ENCODE results near the gene ZFX.

The ZFX gene

GRCh38 chrX:24202465-24203031 is 53.0 kb downstream of the ZFX start:
- no peak for DNase-seq (ENCODE audit: low spot score)

- no peak for DNase-seq (ENCODE audit: low spot score)
These were observed 53.7 kb downstream of the ZFX start for GRCh38 chrX:24203072-24203808.

GRCh38 chrX:24204331-24204730 is 54.8 kb downstream of the ZFX start:
- DNase-seq (ENCODE audit: low spot score) = peak; percentile 15

- DNase-seq (ENCODE audit: low spot score) = no peak
These were observed 55.4 kb downstream of the ZFX start for GRCh38 chrX:24204958-24205357.

- no peak for DNase-seq (ENCODE audit: low spot score)
These were observed 58.3 kb downstream of the ZFX start for GRCh38 chrX:24207826-24208225.

GRCh38 chrX:24208496-24209240 is 59.1 kb downstream of the ZFX start:
- no peak for DNase-seq (ENCODE audit: low spot score)

- DNase-seq (ENCODE audit: low spot score) = no peak
These were observed 60.7 kb downstream of the ZFX start for GRCh38 chrX:24210190-24210589.

- DNase-seq (ENCODE audit: low spot score) = no peak
These were observed 65.0 kb downstream of the ZFX start for GRCh38 chrX:24214568-24214967.

- DNase-seq (ENCODE audit: low spot score) = no peak
These were observed 65.7 kb downstream of the ZFX start for GRCh38 chrX:24215272-24215671.

- DNase-seq (ENCODE audit: low spot score) = no peak
These were observed 66.5 kb downstream of the ZFX start for GRCh38 chrX:24216037-24216436.

GRCh38 chrX:24216827-24217226 is 67.3 kb downstream of the ZFX start:
- no peak for DNase-seq (ENCODE audit: low spot score)

GRCh38 chrX:24219320-24219719 is 69.8 kb downstream of the ZFX start:
- no peak for DNase-seq (ENCODE audit: low spot score)

- DNase-seq (ENCODE audit: low spot score) = no peak
These were observed 72.3 kb downstream of the ZFX start for GRCh38 chrX:24221872-24222271.

- DNase-seq (ENCODE audit: low spot score) = no peak
These were observed 75.7 kb downstream of the ZFX start for GRCh38 chrX:24225265-24225664.

GRCh38 chrX:24226176-24226575 is 76.6 kb downstream of the ZFX start:
- DNase-seq (ENCODE audit: low spot score) = no peak

GRCh38 chrX:24228596-24228995 is 79.1 kb downstream of the ZFX start:
- DNase-seq (ENCODE audit: low spot score) = no peak

- DNase-seq (ENCODE audit: low spot score) = no peak
These were observed 79.9 kb downstream of the ZFX start for GRCh38 chrX:24229400-24229879.

GRCh38 chrX:24229976-24230375 is 80.4 kb downstream of the ZFX start:
- no peak for DNase-seq (ENCODE audit: low spot score)

- peak; percentile 65 for DNase-seq (ENCODE audit: low spot score)
These were observed 81.6 kb downstream of the ZFX start for GRCh38 chrX:24231131-24231540.

- no peak for DNase-seq (ENCODE audit: low spot score)
These were observed 82.2 kb downstream of the ZFX start for GRCh38 chrX:24231641-24232179.

- DNase-seq (ENCODE audit: low spot score) = no peak
These were observed 83.3 kb downstream of the ZFX start for GRCh38 chrX:24232796-24233195.

GRCh38 chrX:24235084-24235710 is 85.7 kb downstream of the ZFX start:
- DNase-seq (ENCODE audit: low spot score) = no peak

Data from AG20443 (cell line).